A673 (cell line): Measurements from ENCODE around the gene CSNK2A1. TPM values are rescaled to one million over a fixed set of nuclear protein-coding genes. Genes with fewer than 3 reads are reported as not detected.

Experiments
- BruUV-seq: library from RNA; stranded (reverse); fragments of 400-500 nt; replicated peaks from 2 replicates; lab custom pipeline; 2021; lab: Mats Ljungman, UMichigan
- CTCF ChIA-PET: fragments of 300-600 bp; sonication (Branson Sonifier 250); formaldehyde crosslinking; loops from one replicate; lab custom pipeline; 2022; ENCODE audit warnings: antibody characterized with exemption; lab: Charles Lee
- POLR2A ChIA-PET: fragments of 300-600 bp; sonication (Branson Sonifier 250); formaldehyde crosslinking; loops from one replicate; lab custom pipeline; 2022; ENCODE audit warnings: antibody characterized with exemption; ENCODE audit not compliant: low non-redundant PET; lab: Charles Lee
- DNase-seq: peaks from one replicate; pipeline ENCODE4 v3.0.0-alpha.2; 2015; ENCODE audit warnings: low spot score
- H3K27ac ChIP-seq: fragments of 200-600 bp; sonication (generic); 2 replicates; pipeline ENCODE4 v1.5.1; 2016; ENCODE audit warnings: mixed run types, low read depth, mild to moderate bottlenecking, mixed read lengths, antibody characterized with exemption, low read length; ENCODE audit not compliant: poor library complexity, severe bottlenecking
- H3K27me3 ChIP-seq: fragments of 200-600 bp; sonication (generic); replicated peaks from 2 replicates; pipeline ENCODE4 v1.6.1; 2017; ENCODE audit warnings: mixed run types, low read depth, mild to moderate bottlenecking, mixed read lengths, antibody characterized with exemption, low read length; ENCODE audit not compliant: insufficient read depth, poor library complexity
- H3K36me3 ChIP-seq: fragments of 200-600 bp; sonication (generic); 2 replicates; pipeline ENCODE4 v1.6.1; 2016; ENCODE audit warnings: mixed run types, mild to moderate bottlenecking, mixed read lengths, antibody characterized with exemption, low read length; ENCODE audit not compliant: insufficient read depth, poor library complexity, severe bottlenecking
- H3K4me1 ChIP-seq: fragments of 200-600 bp; sonication (generic); 2 replicates; pipeline ENCODE4 v1.6.1; 2017; ENCODE audit warnings: mixed run types, mild to moderate bottlenecking, mixed read lengths, antibody characterized with exemption, low read length; ENCODE audit not compliant: insufficient read depth, poor library complexity, severe bottlenecking
- H3K4me3 ChIP-seq: fragments of 200-600 bp; sonication (generic); 2 replicates; pipeline ENCODE4 v1.5.1; 2016; ENCODE audit warnings: low read depth, mixed run types, mild to moderate bottlenecking, mixed read lengths, low read length; ENCODE audit not compliant: poor library complexity, severe bottlenecking
- H3K9me3 ChIP-seq: fragments of 200-600 bp; sonication (generic); 2 replicates; pipeline ENCODE4 v1.6.1; 2016; ENCODE audit warnings: mixed run types, low read depth, mild to moderate bottlenecking, mixed read lengths, antibody characterized with exemption, low read length; ENCODE audit not compliant: poor library complexity, severe bottlenecking
- EZH2 ChIP-seq: fragments of 200-600 bp; sonication (generic); IDR thresholded peaks from 2 replicates; pipeline ENCODE4 v1.6.1; 2017; ENCODE audit warnings: borderline replicate concordance, low read depth, mild to moderate bottlenecking, mixed read lengths, antibody characterized with exemption, low read length; ENCODE audit not compliant: poor library complexity, severe bottlenecking
- intact Hi-C: fragments of 100-400 bp; cut with micrococcal nuclease; formaldehyde crosslinking; loops from one replicate; pipeline ENCODE4 v1.10.0; 2022; ENCODE audit not compliant: unreplicated experiment
- total RNA-seq: library from RNA; stranded (reverse); gene quantifications from 2 replicates; pipeline ENCODE4 v1.2.3, GENCODE V29; 2021
- TF ChIP-seq, protein P1 (sequence below): fragments of 300-800, 200-600 bp; sonication (generic); conservative IDR thresholded peaks from 2 replicates; pipeline ENCODE4 v1.5.1; 2017; ENCODE audit warnings: low read depth, mild to moderate bottlenecking, antibody characterized with exemption, low read length, moderate library complexity, mixed read lengths

The CSNK2A1 gene
- total RNA-seq, 1 experiment from 2014 or later: 233 TPM

DNA sequence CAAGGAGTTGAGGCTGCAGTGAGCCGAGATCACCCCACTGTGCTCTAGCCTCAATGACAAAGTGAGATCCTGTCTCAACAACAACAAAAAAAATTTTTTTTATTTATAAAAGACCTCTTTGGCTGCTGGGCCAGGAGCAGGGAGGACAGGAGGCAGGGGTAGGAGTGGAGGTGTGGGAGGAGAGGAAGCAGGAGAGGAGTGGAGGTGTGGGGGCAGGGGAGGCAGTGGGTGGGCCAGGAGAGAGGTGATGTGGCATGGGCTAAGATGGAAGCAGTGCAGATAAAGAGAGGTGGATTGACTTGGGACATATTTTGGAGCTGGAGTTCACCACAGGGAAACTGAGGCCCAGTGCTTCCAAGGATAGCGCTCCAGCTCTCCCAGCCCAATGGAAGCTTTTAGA is 13.4 kb upstream of the CSNK2A1 start:
- ChIA-PET CTCF (no interaction called here), POLR2A (no interaction called here)
- intact Hi-C loops: no loop called here
- no TSS peak for BruUV-seq
- Histone ChIP-seq H3K27ac (no peak overlapping the region), H3K36me3 (no peaks in the 10 kb centered on the region), H3K4me1 (peaks cover 5% of the 10 kb centered on the region), H3K4me3 (no peak overlapping the region), H3K9me3 (no peaks in the 10 kb centered on the region), H3K27me3 (no peaks in the 10 kb centered on the region)
- TF ChIP-seq, protein P1, sequence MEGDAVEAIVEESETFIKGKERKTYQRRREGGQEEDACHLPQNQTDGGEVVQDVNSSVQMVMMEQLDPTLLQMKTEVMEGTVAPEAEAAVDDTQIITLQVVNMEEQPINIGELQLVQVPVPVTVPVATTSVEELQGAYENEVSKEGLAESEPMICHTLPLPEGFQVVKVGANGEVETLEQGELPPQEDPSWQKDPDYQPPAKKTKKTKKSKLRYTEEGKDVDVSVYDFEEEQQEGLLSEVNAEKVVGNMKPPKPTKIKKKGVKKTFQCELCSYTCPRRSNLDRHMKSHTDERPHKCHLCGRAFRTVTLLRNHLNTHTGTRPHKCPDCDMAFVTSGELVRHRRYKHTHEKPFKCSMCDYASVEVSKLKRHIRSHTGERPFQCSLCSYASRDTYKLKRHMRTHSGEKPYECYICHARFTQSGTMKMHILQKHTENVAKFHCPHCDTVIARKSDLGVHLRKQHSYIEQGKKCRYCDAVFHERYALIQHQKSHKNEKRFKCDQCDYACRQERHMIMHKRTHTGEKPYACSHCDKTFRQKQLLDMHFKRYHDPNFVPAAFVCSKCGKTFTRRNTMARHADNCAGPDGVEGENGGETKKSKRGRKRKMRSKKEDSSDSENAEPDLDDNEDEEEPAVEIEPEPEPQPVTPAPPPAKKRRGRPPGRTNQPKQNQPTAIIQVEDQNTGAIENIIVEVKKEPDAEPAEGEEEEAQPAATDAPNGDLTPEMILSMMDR: no peak
- no peak for TF ChIP-seq EZH2
- no peak for DNase-seq

DNA sequence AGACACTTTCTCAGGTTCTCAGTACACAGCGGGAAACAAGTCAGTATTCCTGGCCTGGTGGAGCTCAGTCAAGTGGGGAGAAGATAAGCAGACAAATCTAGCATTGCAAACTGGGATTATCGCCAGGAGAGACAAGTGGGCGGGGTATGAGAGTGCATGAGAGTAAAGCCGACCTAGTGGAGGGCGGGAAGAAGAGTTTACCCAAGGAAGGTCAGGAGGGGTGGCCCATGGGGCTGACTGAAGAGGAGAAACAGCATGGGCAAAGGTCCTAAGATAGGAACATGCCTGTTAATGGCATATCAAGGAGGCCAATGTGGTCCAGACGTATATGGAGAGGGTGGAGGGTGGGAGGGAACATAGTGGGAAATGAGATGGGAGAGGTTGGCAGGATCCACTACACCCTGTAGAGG is 12.4 kb upstream of the CSNK2A1 start:
- Histone ChIP-seq H3K4me3 (no peak overlapping the region), H3K36me3 (no peaks in the 10 kb centered on the region), H3K9me3 (no peaks in the 10 kb centered on the region), H3K4me1 (peaks cover 5% of the 10 kb centered on the region), H3K27me3 (peaks cover 7% of the 10 kb centered on the region), H3K27ac (no peak overlapping the region)
- BruUV-seq: no TSS peak
- POLR2A ChIA-PET: no interaction called here
- CTCF ChIA-PET: no interaction called here
- intact Hi-C loops: no loop called here
- peak; percentile 23 for DNase-seq
- no peak for TF ChIP-seq EZH2
- TF ChIP-seq, protein P1: no peak

DNA sequence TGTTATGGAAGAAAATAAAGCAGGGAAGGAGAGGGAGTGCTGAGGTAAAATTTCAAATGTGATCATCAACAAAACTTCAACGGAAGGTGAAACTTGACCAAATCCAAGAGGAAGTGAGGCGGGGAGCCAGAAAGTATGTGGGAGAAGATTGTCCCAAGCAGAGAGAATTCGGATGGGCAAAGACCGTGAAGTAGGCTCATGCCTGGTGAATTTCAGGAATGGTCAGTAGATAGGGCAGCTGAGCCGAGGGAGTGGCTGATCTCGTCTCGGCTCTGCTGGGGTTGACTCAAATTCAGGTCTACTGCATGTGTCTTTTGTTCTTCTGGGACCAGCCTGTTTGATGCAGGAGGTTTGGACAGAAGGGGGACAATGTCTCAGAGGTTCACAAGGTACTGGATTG is 7.0 kb upstream of the CSNK2A1 start:
- H3K27ac ChIP-seq: no peak overlapping the region
- intact Hi-C loops: no loop called here
- no peak overlapping the region for H3K4me3 ChIP-seq
- CTCF ChIA-PET: no interaction called here
- TF ChIP-seq, protein P1: no peak
- TF ChIP-seq EZH2: no peak
- H3K36me3 ChIP-seq: no peaks in the 10 kb centered on the region
- BruUV-seq: no TSS peak
- H3K27me3 ChIP-seq: peaks cover 7% of the 10 kb centered on the region
- H3K4me1 ChIP-seq: peaks cover under 1% of the 10 kb centered on the region
- no peak for DNase-seq
- H3K9me3 ChIP-seq: no peaks in the 10 kb centered on the region
- POLR2A ChIA-PET: no interaction called here
